K562 (cell line): Measurements from ENCODE around the gene MLH1. TPM values are rescaled to one million over a fixed set of nuclear protein-coding genes. Genes with fewer than 3 reads are reported as not detected.

Source experiments
- ARID2 ChIP-seq: fragments of 450-650 bp; IDR thresholded peaks from 2 replicates; pipeline ENCODE4 v1.6.1; 2017; ENCODE audit warnings: antibody characterized with exemption, mild to moderate bottlenecking
- ASH1L ChIP-seq: fragments of 450-650 bp; IDR thresholded peaks from 2 replicates; pipeline ENCODE4 v1.6.1; 2018; ENCODE audit warnings: borderline replicate concordance, mild to moderate bottlenecking, low read depth; ENCODE audit not compliant: partially characterized antibody
- ATF1 ChIP-seq, 2 experiments: fragments of 450-650 bp in 1 of 2; IDR thresholded peaks; 2 replicates each; pipeline ENCODE4 v1.6.1; 2016; ENCODE audit warnings: missing compliant biosample characterization in 1 of 2, missing genetic modification characterization in 1 of 2
- HDAC6 ChIP-seq: IDR thresholded peaks from 2 replicates; pipeline ENCODE4 v1.6.1; 2012; ENCODE audit warnings: low read depth, mild to moderate bottlenecking, control low read depth, inconsistent platforms, low read length, moderate library complexity
- HNRNPH1 ChIP-seq: fragments of 200-400 bp; formaldehyde crosslinking; optimal IDR thresholded peaks from 2 replicates; pipeline ENCODE3; 2017; ENCODE audit warnings: low read depth, mild to moderate bottlenecking, low read length, moderate library complexity
- MIER1 ChIP-seq: fragments of 450-650 bp; IDR thresholded peaks from 2 replicates; pipeline ENCODE4 v1.6.1; 2016; ENCODE audit warnings: antibody characterized with exemption, mild to moderate bottlenecking, low read depth
- SMAD4 ChIP-seq: fragments of 250-450 bp; sonication (Bioruptor Pico); conservative IDR thresholded peaks from 2 replicates; pipeline ENCODE4 v1.8.0; 2021; ENCODE audit warnings: inconsistent platforms, mild to moderate bottlenecking, moderate library complexity
- STAT5B ChIP-seq: fragments of 250-450 bp; sonication (Bioruptor Pico); IDR thresholded peaks from 2 replicates; pipeline ENCODE4 v1.8.0; 2021; ENCODE audit warnings: mild to moderate bottlenecking, inconsistent platforms
- ZNF384 ChIP-seq: IDR thresholded peaks from 2 replicates; pipeline ENCODE4 v1.6.1; 2012; ENCODE audit warnings: low read depth, low read length, improper control_type of control experiment
- polyA plus RNA-seq, 8 experiments: library from polyadenylated mRNA; depleted of rRNA in 4 of 8; stranded (reverse) in 5 of 8; unstranded in 3 of 8; fragments of >200 nt; fragmentation: Nextera tagmentation in 2 of 8; fragmentation: Illumina TruSeq in 1 of 8; extraction: Ambion mirVana in 2 of 8; extraction: Trizol in 1 of 8; gene quantifications; 2 replicates each; pipeline versions ENCODE4 v1.2.1 to v1.2.3, GENCODE V29; 2011 to 2014; ENCODE audit warnings: inconsistent platforms in 1 of 8, missing spikeins in 1 of 8
- total RNA-seq, 7 experiments: library from RNA; depleted of rRNA in 6 of 7; stranded (reverse); fragments of >200 nt in 6 of 7; fragmentation: Illumina TruSeq in 2 of 7; extraction: Trizol in 2 of 7; gene quantifications; 2 replicates each; pipeline versions ENCODE4 v1.2.1 to v1.2.3, GENCODE V29; 2011 to 2021; ENCODE audit warnings: low replicate concordance in 1 of 7
- TF ChIP-seq, protein P1 (sequence below), 2 experiments: fragments of 450-650 bp in 1 of 2; sonication (generic) in 1 of 2; formaldehyde crosslinking in 1 of 2; IDR thresholded peaks; 2 replicates each; pipeline versions ENCODE4 v1.7.1 to v1.9.0; 2016 to 2022; ENCODE audit warnings: inconsistent platforms in 1 of 2, mild to moderate bottlenecking in 1 of 2, missing genetic modification reagents in 1 of 2
- TF ChIP-seq, protein P2 (sequence below): fragments of 450-650 bp; IDR thresholded peaks from 2 replicates; pipeline ENCODE4 v1.7.0; 2016; ENCODE audit warnings: borderline replicate concordance

Gene MLH1
- total and polyA plus RNA-seq, 9 of the 15 experiments (the other 6 are each of a cell fraction or from before 2014, with no cell fraction given), result 76.4 to 155 (median 117) TPM

DNA sequence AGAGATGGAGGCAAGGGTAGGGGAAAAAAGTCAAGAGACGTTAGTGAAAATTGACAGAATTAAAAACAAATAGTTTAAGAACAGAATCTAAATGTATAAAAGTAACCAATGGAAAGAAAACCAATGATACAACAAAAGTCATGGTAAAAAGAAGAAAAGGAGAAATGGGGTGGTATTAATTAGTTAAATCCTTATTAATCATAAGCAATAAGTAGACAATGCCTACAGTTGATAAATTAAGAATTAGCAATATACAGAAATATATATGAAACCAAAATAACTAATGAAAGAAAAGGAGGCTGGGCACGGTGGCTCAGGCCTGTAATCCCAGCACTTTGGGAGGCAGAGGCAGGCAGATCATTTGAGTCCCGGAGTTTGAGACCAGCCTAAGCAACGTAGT is 24.2 kb upstream of the MLH1 start (continued):
- TF ChIP-seq, protein P1, sequence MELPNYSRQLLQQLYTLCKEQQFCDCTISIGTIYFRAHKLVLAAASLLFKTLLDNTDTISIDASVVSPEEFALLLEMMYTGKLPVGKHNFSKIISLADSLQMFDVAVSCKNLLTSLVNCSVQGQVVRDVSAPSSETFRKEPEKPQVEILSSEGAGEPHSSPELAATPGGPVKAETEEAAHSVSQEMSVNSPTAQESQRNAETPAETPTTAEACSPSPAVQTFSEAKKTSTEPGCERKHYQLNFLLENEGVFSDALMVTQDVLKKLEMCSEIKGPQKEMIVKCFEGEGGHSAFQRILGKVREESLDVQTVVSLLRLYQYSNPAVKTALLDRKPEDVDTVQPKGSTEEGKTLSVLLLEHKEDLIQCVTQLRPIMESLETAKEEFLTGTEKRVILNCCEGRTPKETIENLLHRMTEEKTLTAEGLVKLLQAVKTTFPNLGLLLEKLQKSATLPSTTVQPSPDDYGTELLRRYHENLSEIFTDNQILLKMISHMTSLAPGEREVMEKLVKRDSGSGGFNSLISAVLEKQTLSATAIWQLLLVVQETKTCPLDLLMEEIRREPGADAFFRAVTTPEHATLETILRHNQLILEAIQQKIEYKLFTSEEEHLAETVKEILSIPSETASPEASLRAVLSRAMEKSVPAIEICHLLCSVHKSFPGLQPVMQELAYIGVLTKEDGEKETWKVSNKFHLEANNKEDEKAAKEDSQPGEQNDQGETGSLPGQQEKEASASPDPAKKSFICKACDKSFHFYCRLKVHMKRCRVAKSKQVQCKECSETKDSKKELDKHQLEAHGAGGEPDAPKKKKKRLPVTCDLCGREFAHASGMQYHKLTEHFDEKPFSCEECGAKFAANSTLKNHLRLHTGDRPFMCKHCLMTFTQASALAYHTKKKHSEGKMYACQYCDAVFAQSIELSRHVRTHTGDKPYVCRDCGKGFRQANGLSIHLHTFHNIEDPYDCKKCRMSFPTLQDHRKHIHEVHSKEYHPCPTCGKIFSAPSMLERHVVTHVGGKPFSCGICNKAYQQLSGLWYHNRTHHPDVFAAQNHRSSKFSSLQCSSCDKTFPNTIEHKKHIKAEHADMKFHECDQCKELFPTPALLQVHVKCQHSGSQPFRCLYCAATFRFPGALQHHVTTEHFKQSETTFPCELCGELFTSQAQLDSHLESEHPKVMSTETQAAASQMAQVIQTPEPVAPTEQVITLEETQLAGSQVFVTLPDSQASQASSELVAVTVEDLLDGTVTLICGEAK (IDR thresholded peaks at IDR 0.05), result no peak
- TF ChIP-seq, protein P1 (CRISPR knock-in tag; IDR thresholded peaks at IDR 0.05), result no peak
- no peak for TF ChIP-seq STAT5B (CRISPR knock-in tag)
- no peak for TF ChIP-seq HDAC6
- TF ChIP-seq ZNF384, result no peak
- TF ChIP-seq ARID2, result no peak
- peak; percentile 22 for TF ChIP-seq ASH1L
- TF ChIP-seq ATF1 (CRISPR knock-in tag; IDR thresholded peaks at IDR 0.05), result no peak
- TF ChIP-seq ATF1 (tag; IDR thresholded peaks at IDR 0.05), result no peak
- TF ChIP-seq, protein P2, sequence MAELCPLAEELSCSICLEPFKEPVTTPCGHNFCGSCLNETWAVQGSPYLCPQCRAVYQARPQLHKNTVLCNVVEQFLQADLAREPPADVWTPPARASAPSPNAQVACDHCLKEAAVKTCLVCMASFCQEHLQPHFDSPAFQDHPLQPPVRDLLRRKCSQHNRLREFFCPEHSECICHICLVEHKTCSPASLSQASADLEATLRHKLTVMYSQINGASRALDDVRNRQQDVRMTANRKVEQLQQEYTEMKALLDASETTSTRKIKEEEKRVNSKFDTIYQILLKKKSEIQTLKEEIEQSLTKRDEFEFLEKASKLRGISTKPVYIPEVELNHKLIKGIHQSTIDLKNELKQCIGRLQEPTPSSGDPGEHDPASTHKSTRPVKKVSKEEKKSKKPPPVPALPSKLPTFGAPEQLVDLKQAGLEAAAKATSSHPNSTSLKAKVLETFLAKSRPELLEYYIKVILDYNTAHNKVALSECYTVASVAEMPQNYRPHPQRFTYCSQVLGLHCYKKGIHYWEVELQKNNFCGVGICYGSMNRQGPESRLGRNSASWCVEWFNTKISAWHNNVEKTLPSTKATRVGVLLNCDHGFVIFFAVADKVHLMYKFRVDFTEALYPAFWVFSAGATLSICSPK, result 0 out of 2 replicates have a peak, but pooled peaks have one; percentile 31
- TF ChIP-seq HNRNPH1, result no peak
- no peak for TF ChIP-seq MIER1
- TF ChIP-seq SMAD4, result no peak
- TF ChIP-seq, all 486 proteins: peak for 14
